Measurements from ENCODE around the gene CLRN3. TPM values are rescaled to one million over a fixed set of nuclear protein-coding genes. Genes with fewer than 3 reads are reported as not detected.

CLRN3 gene
- total RNA-seq, 1 donor from 2014 or later: not detected

GRCh38 chr10:127848226-127848625 is 44.5 kb downstream of the CLRN3 start:
- no peak for DNase-seq

- DNase-seq: no peak
These were observed 47.0 kb downstream of the CLRN3 start for GRCh38 chr10:127845756-127846155.

DNA sequence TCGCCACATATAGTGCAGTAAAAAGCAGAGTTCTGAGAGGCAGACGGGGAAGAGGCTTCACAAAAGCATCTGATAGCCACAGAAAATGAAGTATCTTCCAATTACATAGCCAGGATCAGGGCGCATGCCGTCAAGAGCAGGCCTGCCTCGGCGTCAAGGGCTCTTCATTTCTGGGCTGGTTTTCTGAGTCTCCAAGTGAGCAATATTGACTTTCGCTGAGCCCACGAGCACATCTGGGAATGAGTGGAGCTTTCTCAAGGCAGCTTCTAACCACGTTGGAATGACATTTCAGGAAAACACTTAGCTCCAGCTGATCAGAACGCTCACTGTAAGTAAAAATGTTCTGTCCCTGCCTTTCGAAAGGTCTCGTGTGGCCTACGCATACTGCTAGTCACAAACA is 51.9 kb downstream of the CLRN3 start:
- peak; percentile 17 for DNase-seq

DNA sequence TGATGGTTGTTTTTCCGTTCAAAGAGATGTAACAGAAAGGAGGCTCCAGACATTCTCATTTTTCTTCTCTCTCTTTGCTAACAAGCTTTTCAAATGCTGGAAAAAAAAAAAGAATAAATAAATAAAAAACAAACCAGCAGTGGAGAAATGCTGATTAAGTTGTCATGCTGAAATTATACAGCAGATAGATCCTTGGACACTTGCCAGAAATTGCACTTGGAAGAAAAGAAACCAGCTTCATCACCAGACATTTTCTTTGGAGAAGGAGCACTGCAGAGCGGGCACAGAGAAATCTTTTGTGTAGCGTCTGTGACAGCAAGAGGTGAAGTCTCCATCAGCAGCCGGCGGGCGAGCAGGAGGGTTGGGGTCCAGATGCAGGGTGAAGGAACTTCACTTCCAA is 55.8 kb downstream of the CLRN3 start:
- DNase-seq: peak; percentile 67

- peak; percentile 49 for DNase-seq
These were observed 56.6 kb downstream of the CLRN3 start for GRCh38 chr10:127836176-127836575.

GRCh38 chr10:127834791-127835190 is 58.0 kb downstream of the CLRN3 start:
- no peak for DNase-seq

GRCh38 chr10:127834221-127834620 is 58.5 kb downstream of the CLRN3 start:
- no peak for DNase-seq

- no peak for DNase-seq
These were observed 58.9 kb downstream of the CLRN3 start for GRCh38 chr10:127833804-127834203.

GRCh38 chr10:127832501-127832900 is 60.2 kb downstream of the CLRN3 start:
- peak; percentile 52 for DNase-seq

DNA sequence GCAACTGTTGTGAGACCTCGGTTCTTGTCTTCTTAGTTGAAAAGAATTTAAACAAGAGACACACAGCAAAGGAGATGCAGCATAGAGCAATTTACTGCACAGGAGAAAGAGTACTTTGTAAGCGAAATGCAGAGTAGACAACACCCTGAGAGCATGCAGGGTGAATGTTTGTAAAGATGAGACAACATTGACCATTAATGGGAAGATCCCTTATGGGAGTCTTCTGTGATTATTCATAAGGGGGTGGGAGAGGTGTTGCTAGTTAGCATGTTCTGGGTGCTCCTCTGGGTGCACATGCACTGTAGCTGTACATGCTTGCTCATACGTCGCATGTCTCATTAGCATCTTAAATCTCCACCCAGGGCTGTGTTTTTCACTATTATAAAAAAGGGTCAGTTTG is 62.3 kb downstream of the CLRN3 start:
- no peak for DNase-seq

Other genes with a start within 250 kb of the CLRN3 start
- not detected for gene FOXI2, start 155.8 kb downstream of the CLRN3 start, total RNA-seq
- 20.9 TPM for gene PTPRE, start 14.2 kb upstream of the CLRN3 start, total RNA-seq
- gene MKI67, start 233.5 kb upstream of the CLRN3 start, total RNA-seq: 24.8 TPM